Liver (tissue), 9 donors: Measurements from ENCODE around the gene EHF. TPM values are rescaled to one million over a fixed set of nuclear protein-coding genes. Genes with fewer than 3 reads are reported as not detected.

Source experiments
- DNase-seq: peaks from one replicate; pipeline ENCODE4 v3.0.0-alpha.2; 2017; ENCODE audit warnings: low spot score
- H3K27ac ChIP-seq, 2 donors: one replicate each; pipeline ENCODE4 v1.7.0; 2013; ENCODE audit warnings: inconsistent platforms in 2 of 2, low read length in 2 of 2, control low read depth in 1 of 2, low read depth in 1 of 2, mild to moderate bottlenecking in 1 of 2
- H3K27me3 ChIP-seq, 4 donors: one replicate each; pipeline versions ENCODE4 v1.6.1 to v1.7.0; 2013; ENCODE audit warnings: low read length in 3 of 4, inconsistent platforms in 1 of 4, mild to moderate bottlenecking in 1 of 4, moderate library complexity in 1 of 4; ENCODE audit not compliant: control insufficient read depth in 4 of 4, insufficient read depth in 4 of 4
- H3K36me3 ChIP-seq, 4 donors: one replicate each; pipeline versions ENCODE4 v1.6.1 to v1.7.0; 2013; ENCODE audit warnings: low read length in 3 of 4, mild to moderate bottlenecking in 3 of 4, low read depth in 1 of 4, moderate library complexity in 1 of 4; ENCODE audit not compliant: control insufficient read depth in 4 of 4, insufficient read depth in 3 of 4
- H3K4me1 ChIP-seq, 4 donors: one replicate each; pipeline versions ENCODE4 v1.6.1 to v1.7.0; 2013; ENCODE audit warnings: low read length in 3 of 4, mild to moderate bottlenecking in 3 of 4, moderate library complexity in 1 of 4; ENCODE audit not compliant: control insufficient read depth in 4 of 4, insufficient read depth in 4 of 4
- H3K4me3 ChIP-seq, 3 donors: one replicate each; pipeline versions ENCODE4 v1.6.1 to v1.7.0; 2013; ENCODE audit warnings: low read length in 3 of 3, control low read depth in 1 of 3, low read depth in 1 of 3, mild to moderate bottlenecking in 1 of 3
- H3K9ac ChIP-seq, 2 donors: one replicate each; pipeline ENCODE4 v1.7.0; 2013; ENCODE audit warnings: low read length in 2 of 2, mild to moderate bottlenecking in 2 of 2, moderate library complexity in 2 of 2, control low read depth in 1 of 2, low read depth in 1 of 2
- H3K9me3 ChIP-seq, 4 donors: one replicate each; pipeline versions ENCODE4 v1.6.1 to v1.7.0; 2013; ENCODE audit warnings: low read length in 3 of 4; ENCODE audit not compliant: control insufficient read depth in 4 of 4
- ATF3 ChIP-seq: IDR thresholded peaks from 2 replicates; pipeline ENCODE4 v1.6.1; 2016; ENCODE audit warnings: antibody characterized with exemption
- CTCF ChIP-seq: fragments of 150-350 bp; IDR thresholded peaks from 2 replicates; pipeline ENCODE4 v1.5.1; 2017; ENCODE audit warnings: improper control_type of control experiment, low read depth, low read length; ENCODE audit not compliant: missing input control
- EGR1 ChIP-seq, 2 donors: IDR thresholded peaks; 2 replicates each; pipeline ENCODE4 v1.6.1; 2016 to 2018; ENCODE audit warnings: antibody characterized with exemption in 2 of 2, low read depth in 2 of 2
- FOXA1 ChIP-seq: IDR thresholded peaks from 2 replicates; pipeline ENCODE4 v1.6.1; 2016; ENCODE audit warnings: antibody characterized with exemption
- FOXA2 ChIP-seq: IDR thresholded peaks from 2 replicates; pipeline ENCODE4 v1.6.1; 2016; ENCODE audit warnings: antibody characterized with exemption
- GABPA ChIP-seq, 2 donors: IDR thresholded peaks in 1 of 2; conservative IDR thresholded peaks in 1 of 2; 2 replicates each; pipeline ENCODE4 v1.6.1; 2016; ENCODE audit warnings: antibody characterized with exemption in 2 of 2, mild to moderate bottlenecking in 1 of 2, moderate library complexity in 1 of 2
- HNF4A ChIP-seq, 2 donors: conservative IDR thresholded peaks; 2 replicates each; pipeline ENCODE4 v1.6.1; 2016; ENCODE audit warnings: antibody characterized with exemption in 2 of 2, mild to moderate bottlenecking in 2 of 2
- HNF4G ChIP-seq: IDR thresholded peaks from 2 replicates; pipeline ENCODE4 v1.6.1; 2016; ENCODE audit warnings: antibody characterized with exemption
- JUND ChIP-seq, 2 donors: IDR thresholded peaks; 2 replicates each; pipeline ENCODE4 v1.6.1; 2016; ENCODE audit warnings: antibody characterized with exemption in 2 of 2
- MAX ChIP-seq: IDR thresholded peaks from 2 replicates; pipeline ENCODE4 v1.6.1; 2016; ENCODE audit warnings: antibody characterized with exemption
- NR2F2 ChIP-seq: IDR thresholded peaks from 2 replicates; pipeline ENCODE4 v1.6.1; 2016; ENCODE audit warnings: antibody characterized with exemption
- RAD21 ChIP-seq, 2 donors: IDR thresholded peaks; 2 replicates each; pipeline ENCODE4 v1.6.1; 2016; ENCODE audit warnings: antibody characterized with exemption in 2 of 2, mild to moderate bottlenecking in 2 of 2
- REST ChIP-seq: IDR thresholded peaks from 2 replicates; pipeline ENCODE4 v1.6.1; 2016; ENCODE audit warnings: antibody characterized with exemption, mild to moderate bottlenecking
- RXRA ChIP-seq, 2 donors: IDR thresholded peaks; 2 replicates each; pipeline ENCODE4 v1.6.1; 2017 to 2018; ENCODE audit warnings: antibody characterized with exemption in 2 of 2, mild to moderate bottlenecking in 1 of 2
- SP1 ChIP-seq: IDR thresholded peaks from 2 replicates; pipeline ENCODE4 v1.6.1; 2018; ENCODE audit warnings: antibody characterized with exemption, mild to moderate bottlenecking
- TAF1 ChIP-seq: conservative IDR thresholded peaks from 2 replicates; pipeline ENCODE4 v1.6.1; 2016; ENCODE audit warnings: antibody characterized with exemption, mild to moderate bottlenecking
- YY1 ChIP-seq: IDR thresholded peaks from 2 replicates; pipeline ENCODE4 v1.6.1; 2016; ENCODE audit warnings: antibody characterized with exemption, mild to moderate bottlenecking
- ZBTB33 ChIP-seq: IDR thresholded peaks from 2 replicates; pipeline ENCODE4 v1.6.1; 2016; ENCODE audit warnings: antibody characterized with exemption
- WGBS: extraction: QIAGEN DNeasy Blood & Tissue Kit; methylation state at CpG from one replicate; pipeline ENCODE4 v1.1.7; 2013; 5-methylcytosine and 5-hydroxymethylcytosine counted together
- polyA plus RNA-seq, 2 donors: library from polyadenylated mRNA; stranded (reverse) in 1 of 2; unstranded in 1 of 2; fragments of 200-250 nt in 1 of 2; fragments of >200 nt in 1 of 2; fragmentation: Nextera tagmentation in 1 of 2; extraction: Ambion mirVana in 1 of 2; gene quantifications; one replicate each; pipeline versions ENCODE4 v1.2.1 to v1.2.3, GENCODE V29; 2013 to 2015
- total RNA-seq, 2 donors: library from RNA; depleted of rRNA; stranded (reverse); fragments of >200 nt; gene quantifications; one replicate each; pipeline ENCODE4 v1.2.3, GENCODE V29; 2014
- donor health status: healthy.
- donor health status: healthy.
- donor health status: healthy.
- donor health status: healthy.
- donor health status: healthy.

The EHF gene
- total and polyA plus RNA-seq, 4 donors, result 0.85 to 5.9 (median 2.6) TPM

DNA sequence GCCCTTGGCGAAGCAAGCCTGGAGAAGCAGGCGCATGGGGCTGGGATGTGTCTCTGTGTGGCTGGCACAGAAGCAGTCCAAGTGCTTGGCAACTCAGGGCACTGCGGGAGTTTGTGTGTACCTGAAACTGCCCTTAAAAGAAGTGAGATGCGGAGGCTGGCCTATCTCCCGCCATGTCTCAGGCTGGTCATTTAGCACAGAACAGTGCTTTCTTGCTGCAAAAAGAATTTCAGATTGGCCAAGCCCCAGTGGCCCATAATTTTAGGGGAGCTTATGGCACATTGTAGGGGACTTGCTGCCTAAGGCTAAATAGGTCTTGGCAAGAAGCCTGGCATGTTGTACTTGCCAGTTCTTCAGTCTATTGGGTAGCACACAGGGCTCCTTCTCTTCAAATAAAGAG, 16.4 kb downstream of the EHF start:
- TF ChIP-seq GABPA (IDR thresholded peaks at IDR 0.05 in 1 of 2, conservative IDR thresholded peaks at IDR 0.05 in 1 of 2), result no peak
- no peak for TF ChIP-seq MAX
- TF ChIP-seq HNF4G, result no peak
- no peak for TF ChIP-seq EGR1 (IDR thresholded peaks at IDR 0.05; ENCODE audit: low read depth in 2 of 2)
- TF ChIP-seq ATF3, result no peak
- TF ChIP-seq JUND (IDR thresholded peaks at IDR 0.05), result no peak
- TF ChIP-seq RXRA (IDR thresholded peaks at IDR 0.05), result no peak
- TF ChIP-seq HNF4A (conservative IDR thresholded peaks at IDR 0.05), result no peak
- no peak for TF ChIP-seq ZBTB33
- TF ChIP-seq FOXA2, result no peak
- TF ChIP-seq RAD21 (IDR thresholded peaks at IDR 0.05), result no peak
- TF ChIP-seq REST, result no peak
- no peak for TF ChIP-seq YY1
- 88% methylated on average over 5 of the region's 5 CpGs for WGBS
- Histone ChIP-seq H3K9ac (no peak overlapping the region), H3K4me3 (no peak overlapping the region), H3K4me1 (peaks cover 2 to 47% (median 42%) of the 10 kb centered on the region in 4 donors), H3K36me3 (no peaks in the 10 kb centered on the region), H3K9me3 (no peaks in the 10 kb centered on the region), H3K27me3 (no peaks in the 10 kb centered on the region), H3K27ac (no peak overlapping the region)
- no peak for DNase-seq

DNA sequence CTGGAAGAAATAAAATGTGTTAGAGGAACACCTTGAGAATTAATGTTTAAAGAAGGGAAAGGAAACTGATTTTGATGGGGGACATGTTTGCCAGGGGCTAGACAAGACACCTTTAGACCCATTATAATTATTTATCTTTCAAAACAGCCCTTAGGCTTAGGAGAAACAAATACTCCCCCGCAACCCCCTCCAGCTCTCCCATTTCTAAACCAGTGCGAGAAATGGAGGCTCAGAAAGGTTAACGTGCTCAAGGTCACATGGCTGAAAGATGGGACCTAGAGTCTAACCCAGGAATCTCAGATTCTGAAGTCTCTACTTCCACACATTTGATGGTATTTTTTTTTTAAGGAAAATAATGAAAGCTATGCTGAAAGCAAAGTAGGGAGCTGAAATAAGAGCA, 18.0 kb downstream of the EHF start:
- no peak for DNase-seq
- Histone ChIP-seq H3K4me3 (no peak overlapping the region), H3K27me3 (no peaks in the 10 kb centered on the region), H3K36me3 (no peaks in the 10 kb centered on the region), H3K27ac (no peak overlapping the region), H3K9ac (no peak overlapping the region), H3K4me1 (peaks cover 0 to 31% (median 27%) of the 10 kb centered on the region in 4 donors), H3K9me3 (no peaks in the 10 kb centered on the region)
- WGBS, result 77% methylated on average over 3 of the region's 3 CpGs
- TF ChIP-seq TAF1, result no peak
- TF ChIP-seq FOXA1, result no peak
- no peak for TF ChIP-seq FOXA2
- no peak for TF ChIP-seq JUND (IDR thresholded peaks at IDR 0.05)
- no peak for TF ChIP-seq ZBTB33
- TF ChIP-seq NR2F2, result no peak
- no peak for TF ChIP-seq RAD21 (IDR thresholded peaks at IDR 0.05)
- no peak for TF ChIP-seq GABPA (IDR thresholded peaks at IDR 0.05 in 1 of 2, conservative IDR thresholded peaks at IDR 0.05 in 1 of 2)
- no peak for TF ChIP-seq YY1
- TF ChIP-seq HNF4A (conservative IDR thresholded peaks at IDR 0.05), result no peak
- TF ChIP-seq EGR1 (IDR thresholded peaks at IDR 0.05; ENCODE audit: low read depth in 2 of 2), result no peak
- no peak for TF ChIP-seq ATF3
- TF ChIP-seq RXRA (IDR thresholded peaks at IDR 0.05), result no peak
- no peak for TF ChIP-seq CTCF
- no peak for TF ChIP-seq MAX
- TF ChIP-seq SP1, result no peak
